AG04449 (cell line): ENCODE results near the gene ZNF362.

ENCODE experiments used
- CTCF ChIA-PET: fragments of 350-600 bp; formaldehyde crosslinking; extraction: SDS; loops from one replicate; lab custom pipeline; 2021; ENCODE audit warnings: antibody characterized with exemption; lab: Yijun Ruan, JAX
- POLR2A ChIA-PET: fragments of 400-600, 350-600 bp; formaldehyde crosslinking; extraction: SDS; loops from one replicate; lab custom pipeline; 2020; ENCODE audit warnings: antibody characterized with exemption, inconsistent platforms; lab: Yijun Ruan, JAX
- DNase-seq: peaks from one replicate; pipeline ENCODE4 v3.0.0-alpha.2; 2010; ENCODE audit warnings: low read depth, low spot score
- H3K4me3 ChIP-seq: 2 replicates; pipeline ENCODE4 v1.5.1; 2011; ENCODE audit warnings: low read depth, mild to moderate bottlenecking, control low read depth, low read length
- TF ChIP-seq, protein P1 (sequence below): IDR thresholded peaks from one replicate; pipeline ENCODE4 v1.5.1; 2011; ENCODE audit warnings: mild to moderate bottlenecking, moderate library complexity, low read length, control low read depth, inconsistent platforms; ENCODE audit not compliant: insufficient read depth; ENCODE audit errors: missing control alignments

The ZNF362 gene

DNA sequence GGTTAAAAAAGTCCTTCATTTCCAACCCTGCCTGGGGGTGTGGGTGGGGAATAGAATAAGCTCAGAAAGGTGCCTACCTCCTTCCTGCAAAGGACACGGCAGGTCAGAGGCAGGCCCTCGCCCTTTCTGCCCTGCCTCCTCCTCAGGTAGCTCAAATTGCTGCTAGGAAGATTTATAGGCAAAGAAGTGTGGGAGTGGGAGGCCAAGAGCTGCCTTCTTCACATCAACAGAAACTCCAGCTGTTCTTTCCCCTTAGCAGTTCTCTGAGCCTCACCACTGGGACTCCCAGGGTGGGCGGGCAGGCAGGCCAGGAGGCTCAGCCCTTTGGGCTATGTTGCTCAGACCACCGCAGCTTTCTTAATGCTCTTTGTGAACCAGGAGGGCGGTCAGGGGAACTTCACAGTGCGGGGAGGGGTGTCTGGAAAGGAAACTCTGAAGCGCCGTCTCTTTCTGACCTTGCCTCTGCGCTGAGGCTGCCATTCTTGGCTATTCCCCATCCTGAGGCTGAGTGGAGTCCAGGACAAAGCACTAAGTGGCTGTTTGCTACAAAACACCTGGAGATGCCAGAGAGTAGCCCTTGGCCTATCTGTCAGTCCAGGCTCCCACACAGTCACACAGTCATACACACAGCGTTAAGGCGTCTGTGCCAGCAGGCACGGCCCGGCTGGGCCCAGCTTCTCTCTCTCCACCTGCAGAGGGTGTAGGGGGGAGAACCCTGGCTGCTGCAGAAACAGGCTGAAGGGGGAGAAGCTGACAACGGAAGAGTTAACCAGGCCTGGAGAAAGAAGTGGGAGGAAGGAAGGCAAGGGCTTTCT, 67.6 kb downstream of the ZNF362 start:
- CTCF ChIA-PET, result interaction anchor here (0.8 to 1.5 kb wide), 5 partner anchors 9 to 42 kb away, joined by 3 to 4 read pairs (median 3); no protein-coding TSS in a partner anchor
- POLR2A ChIA-PET, result interaction anchor here (1.1 to 1.5 kb wide), 2 partner anchors 9 to 18 kb away, joined by 3 to 4 read pairs; no protein-coding TSS in a partner anchor
- H3K4me3 ChIP-seq, result no peak overlapping the region
- TF ChIP-seq, protein P1, sequence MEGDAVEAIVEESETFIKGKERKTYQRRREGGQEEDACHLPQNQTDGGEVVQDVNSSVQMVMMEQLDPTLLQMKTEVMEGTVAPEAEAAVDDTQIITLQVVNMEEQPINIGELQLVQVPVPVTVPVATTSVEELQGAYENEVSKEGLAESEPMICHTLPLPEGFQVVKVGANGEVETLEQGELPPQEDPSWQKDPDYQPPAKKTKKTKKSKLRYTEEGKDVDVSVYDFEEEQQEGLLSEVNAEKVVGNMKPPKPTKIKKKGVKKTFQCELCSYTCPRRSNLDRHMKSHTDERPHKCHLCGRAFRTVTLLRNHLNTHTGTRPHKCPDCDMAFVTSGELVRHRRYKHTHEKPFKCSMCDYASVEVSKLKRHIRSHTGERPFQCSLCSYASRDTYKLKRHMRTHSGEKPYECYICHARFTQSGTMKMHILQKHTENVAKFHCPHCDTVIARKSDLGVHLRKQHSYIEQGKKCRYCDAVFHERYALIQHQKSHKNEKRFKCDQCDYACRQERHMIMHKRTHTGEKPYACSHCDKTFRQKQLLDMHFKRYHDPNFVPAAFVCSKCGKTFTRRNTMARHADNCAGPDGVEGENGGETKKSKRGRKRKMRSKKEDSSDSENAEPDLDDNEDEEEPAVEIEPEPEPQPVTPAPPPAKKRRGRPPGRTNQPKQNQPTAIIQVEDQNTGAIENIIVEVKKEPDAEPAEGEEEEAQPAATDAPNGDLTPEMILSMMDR, result no peak
- DNase-seq, result no peak

DNA sequence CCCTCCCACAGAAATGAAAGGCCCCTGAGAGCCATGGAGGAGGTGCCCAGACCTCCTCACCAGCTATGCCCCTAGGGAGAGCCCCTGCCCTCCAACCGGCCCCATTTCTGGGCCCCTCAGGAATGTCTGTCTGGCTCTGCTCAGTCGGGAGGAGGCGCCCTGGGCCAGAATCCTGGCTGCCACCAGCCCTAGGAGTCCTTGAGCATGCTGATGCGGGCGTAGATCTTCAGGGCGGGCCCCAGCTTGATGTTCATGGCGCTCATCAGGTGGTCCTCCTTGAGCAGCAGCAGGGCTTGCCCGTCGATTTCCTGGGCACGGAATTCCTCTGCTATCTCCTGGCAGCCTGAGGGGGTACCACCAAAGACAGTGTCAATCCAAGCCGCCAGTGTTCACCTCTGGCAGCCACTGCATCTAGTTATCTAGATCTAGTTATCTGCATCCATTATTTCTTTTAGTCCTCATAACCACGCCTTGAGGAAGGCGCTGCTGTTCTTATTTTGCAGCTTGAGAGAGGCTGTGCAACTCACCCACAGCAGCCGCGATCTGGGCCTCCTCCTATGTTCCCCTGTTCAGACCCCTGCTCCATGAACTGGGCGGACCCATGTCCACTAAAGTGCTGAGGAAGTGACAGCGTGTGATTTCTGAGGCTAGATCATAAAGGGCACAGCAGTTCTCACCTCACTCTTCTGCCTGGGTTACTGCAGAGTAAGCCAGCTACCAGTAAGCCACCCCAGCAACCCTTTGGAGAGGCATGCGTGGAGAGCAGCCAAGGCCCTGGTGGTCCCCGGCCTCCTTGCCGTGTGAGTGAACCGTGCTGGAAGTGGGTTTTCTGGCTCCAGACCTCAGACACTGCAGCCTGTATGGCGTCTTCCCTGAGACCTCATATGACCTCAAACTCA, 68.6 kb downstream of the ZNF362 start:
- CTCF ChIA-PET, result interaction anchor here (1.1 to 2.2 kb wide), 3 partner anchors 17 to 28 kb away, joined by 3 to 9 read pairs (median 3); no protein-coding TSS in a partner anchor
- POLR2A ChIA-PET, result interaction anchor here (1.5 kb wide), 1 partner anchor 17 kb away, joined by 4 read pairs; no protein-coding TSS in a partner anchor
- no peak for DNase-seq
- H3K4me3 ChIP-seq, result no peak overlapping the region
- TF ChIP-seq, protein P1, result no peak

DNA sequence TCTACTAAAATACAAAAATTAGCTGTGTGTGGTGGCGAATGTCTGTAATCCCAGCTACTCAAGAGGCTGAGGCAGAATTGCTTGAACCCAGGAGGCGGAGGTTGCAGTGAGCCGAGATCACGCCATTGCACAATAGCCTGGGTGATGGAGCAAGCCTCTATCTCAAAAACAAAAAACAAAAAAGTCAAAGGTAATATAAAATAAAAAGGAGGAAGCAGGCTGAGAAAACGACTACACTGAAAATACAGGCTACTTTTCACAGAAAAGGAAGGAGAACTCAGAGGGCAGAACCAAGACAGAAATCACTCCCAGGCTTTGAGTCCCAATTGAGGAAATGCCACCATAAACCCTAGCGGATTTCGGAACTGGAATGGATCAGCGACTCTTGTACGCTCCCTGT, 70.5 kb downstream of the ZNF362 start:
- ChIA-PET CTCF (interaction anchor here (0.9 to 2.2 kb wide), 3 partner anchors 30 to 199 kb away, joined by 3 to 9 read pairs (median 7); no protein-coding TSS in a partner anchor), POLR2A (no interaction called here)

DNA sequence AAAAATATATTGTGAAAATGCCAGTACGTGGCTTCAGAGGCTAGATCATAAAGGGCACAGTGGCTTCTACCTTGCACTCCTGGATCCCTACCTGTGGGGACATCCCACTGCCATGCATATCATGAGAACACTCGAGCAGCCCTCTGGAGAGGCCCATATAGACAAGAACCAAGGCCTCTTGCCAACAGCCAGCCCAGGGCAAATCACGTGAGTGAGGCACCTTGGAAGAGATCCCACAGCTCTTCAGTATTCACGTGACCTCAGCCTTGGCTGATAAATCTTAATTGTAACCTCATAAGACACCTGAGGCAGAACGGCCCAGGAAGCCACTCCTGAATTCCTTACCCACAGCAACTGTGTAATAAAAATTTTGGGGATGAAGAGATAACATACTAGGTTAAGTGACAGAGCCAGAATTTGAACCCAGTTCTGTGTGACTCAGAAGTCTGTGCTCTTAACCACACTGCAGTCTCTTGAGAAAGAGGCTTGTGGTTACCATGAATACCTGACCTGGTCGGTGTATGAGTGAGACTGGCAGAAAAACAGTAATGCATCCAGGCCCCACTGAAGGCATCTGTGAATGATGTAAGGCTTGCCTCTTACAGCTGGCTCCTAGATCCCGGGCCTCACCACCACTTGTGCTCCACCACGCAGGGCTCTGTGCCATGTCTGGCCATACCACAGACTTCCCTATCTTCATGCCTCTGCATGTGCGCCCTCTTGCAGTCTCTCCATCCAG, 71.5 kb downstream of the ZNF362 start:
- CTCF ChIA-PET, result interaction anchor here (1.1 to 3.9 kb wide), 6 partner anchors 11 to 144 kb away, joined by 4 to 17 read pairs (median 9); partner anchors contain the start of gene ZSCAN20
- TF ChIP-seq, protein P1, result no peak
- no peak overlapping the region for H3K4me3 ChIP-seq
- DNase-seq, result peak; percentile 96
- POLR2A ChIA-PET, result interaction anchor here (1.0 to 1.2 kb wide), 2 partner anchors 14 to 19 kb away, joined by 4 to 6 read pairs; no protein-coding TSS in a partner anchor

More for the DNA sequence above, 70.5 kb downstream of the ZNF362 start:
- TF ChIP-seq, protein P1, result no peak
- no peak overlapping the region for H3K4me3 ChIP-seq
- DNase-seq, result no peak

DNA sequence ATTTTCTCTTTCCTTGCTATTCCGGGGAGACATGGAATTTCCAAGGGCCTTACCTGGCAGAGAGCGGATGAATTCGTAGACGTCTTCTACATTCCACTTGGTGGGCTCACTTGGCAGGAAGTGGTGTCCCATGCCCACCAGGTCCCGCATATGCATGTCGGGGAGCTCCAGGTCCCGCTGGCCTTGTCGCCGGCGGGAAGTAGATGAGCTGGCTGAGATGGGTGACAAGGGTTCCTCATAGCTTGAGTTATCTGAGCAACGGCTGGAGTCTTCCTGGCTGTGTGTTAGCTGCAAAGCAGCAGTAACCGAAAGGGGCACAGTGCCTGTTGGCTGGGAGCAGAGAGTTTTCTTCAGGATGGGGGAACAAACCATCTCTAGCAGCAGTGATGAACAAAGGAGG, 72.5 kb downstream of the ZNF362 start:
- ChIA-PET CTCF (interaction anchor here (0.7 to 3.9 kb wide), 7 partner anchors 10 to 143 kb away, joined by 3 to 17 read pairs (median 5); partner anchors contain the start of gene ZSCAN20), POLR2A (interaction anchor here (0.8 to 1.2 kb wide), 2 partner anchors 18 to 21 kb away, joined by 3 to 4 read pairs; no protein-coding TSS in a partner anchor)
- TF ChIP-seq, protein P1, result no peak
- DNase-seq, result no peak
- no peak overlapping the region for H3K4me3 ChIP-seq
